ENCODE results near the gene MRPL46.

GRCh38 chr15:88447206-88447605, 20.0 kb downstream of the MRPL46 start:
- TF ChIP-seq, protein P1, sequence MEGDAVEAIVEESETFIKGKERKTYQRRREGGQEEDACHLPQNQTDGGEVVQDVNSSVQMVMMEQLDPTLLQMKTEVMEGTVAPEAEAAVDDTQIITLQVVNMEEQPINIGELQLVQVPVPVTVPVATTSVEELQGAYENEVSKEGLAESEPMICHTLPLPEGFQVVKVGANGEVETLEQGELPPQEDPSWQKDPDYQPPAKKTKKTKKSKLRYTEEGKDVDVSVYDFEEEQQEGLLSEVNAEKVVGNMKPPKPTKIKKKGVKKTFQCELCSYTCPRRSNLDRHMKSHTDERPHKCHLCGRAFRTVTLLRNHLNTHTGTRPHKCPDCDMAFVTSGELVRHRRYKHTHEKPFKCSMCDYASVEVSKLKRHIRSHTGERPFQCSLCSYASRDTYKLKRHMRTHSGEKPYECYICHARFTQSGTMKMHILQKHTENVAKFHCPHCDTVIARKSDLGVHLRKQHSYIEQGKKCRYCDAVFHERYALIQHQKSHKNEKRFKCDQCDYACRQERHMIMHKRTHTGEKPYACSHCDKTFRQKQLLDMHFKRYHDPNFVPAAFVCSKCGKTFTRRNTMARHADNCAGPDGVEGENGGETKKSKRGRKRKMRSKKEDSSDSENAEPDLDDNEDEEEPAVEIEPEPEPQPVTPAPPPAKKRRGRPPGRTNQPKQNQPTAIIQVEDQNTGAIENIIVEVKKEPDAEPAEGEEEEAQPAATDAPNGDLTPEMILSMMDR (IDR thresholded peaks at IDR 0.05) = no peak
- no peak for TF ChIP-seq POLR2A (IDR thresholded peaks at IDR 0.05)
- no peak for TF ChIP-seq POLR2AphosphoS5 (IDR thresholded peaks at IDR 0.05; ENCODE audit: insufficient read depth in 1 of 2, low read depth in 1 of 2)
